Hindlimb muscle (tissue), 1 donor: ENCODE measurements around the gene HOXD12. TPM values are rescaled to one million over a fixed set of nuclear protein-coding genes. Genes with fewer than 3 reads are reported as not detected.

ENCODE experiments used
- DNase-seq: peaks from one replicate; pipeline ENCODE4 v3.0.0-alpha.2; 2013
- polyA plus RNA-seq: library from polyadenylated mRNA; unstranded; fragments of 120-200 nt; gene quantifications from one replicate; pipeline ENCODE4 v1.2.1, GENCODE V29; 2013; ENCODE audit not compliant: insufficient read length

The HOXD12 gene
- polyA plus RNA-seq, 1 donor = not detected

- DNase-seq = no peak
These were observed 21.8 kb downstream of the HOXD12 start for GRCh38 chr2:176121190-176122051.

DNA sequence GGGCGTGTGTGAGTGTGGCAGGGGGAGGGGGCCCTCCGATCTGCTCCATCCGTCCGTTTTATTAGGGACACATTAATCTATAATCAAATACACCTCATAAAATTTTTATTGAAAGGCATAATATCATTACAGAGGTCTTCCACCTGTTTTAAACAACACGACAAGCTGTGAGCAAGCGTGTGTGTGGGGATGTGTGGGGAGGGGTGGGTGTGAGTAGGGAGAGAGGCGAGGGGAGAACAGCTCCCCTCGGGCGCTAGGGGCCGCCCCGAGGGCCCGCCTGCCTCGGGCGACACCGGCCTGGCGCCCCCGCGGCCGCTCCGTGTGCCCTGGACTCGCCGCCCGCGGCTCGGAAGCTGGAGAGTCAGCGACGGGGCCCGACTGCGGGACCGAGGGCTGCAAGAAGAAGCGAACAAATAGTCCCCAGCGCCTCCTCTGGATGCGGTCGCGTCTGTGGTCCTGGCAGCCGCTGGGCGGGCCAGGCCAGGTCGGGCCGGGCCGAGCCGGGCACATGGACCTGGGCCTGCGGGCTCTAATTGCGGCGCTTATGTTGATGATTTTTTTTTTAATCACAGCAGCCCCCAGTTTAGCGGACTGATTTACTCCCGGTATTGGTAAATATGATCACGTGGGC lies 22.6 kb downstream of the HOXD12 start:
- peak; percentile 83 for DNase-seq

- DNase-seq = peak; percentile 50
These were observed 23.3 kb downstream of the HOXD12 start, which contains the start of gene HOXD9 for GRCh38 chr2:176122683-176123410. Gene HOXD9 (plus strand): TSS chr2:176122719. CDS start chr2:176122769, 50 bp downstream.

- no peak for DNase-seq
These were observed 24.0 kb downstream of the HOXD12 start for GRCh38 chr2:176123411-176124109.

DNA sequence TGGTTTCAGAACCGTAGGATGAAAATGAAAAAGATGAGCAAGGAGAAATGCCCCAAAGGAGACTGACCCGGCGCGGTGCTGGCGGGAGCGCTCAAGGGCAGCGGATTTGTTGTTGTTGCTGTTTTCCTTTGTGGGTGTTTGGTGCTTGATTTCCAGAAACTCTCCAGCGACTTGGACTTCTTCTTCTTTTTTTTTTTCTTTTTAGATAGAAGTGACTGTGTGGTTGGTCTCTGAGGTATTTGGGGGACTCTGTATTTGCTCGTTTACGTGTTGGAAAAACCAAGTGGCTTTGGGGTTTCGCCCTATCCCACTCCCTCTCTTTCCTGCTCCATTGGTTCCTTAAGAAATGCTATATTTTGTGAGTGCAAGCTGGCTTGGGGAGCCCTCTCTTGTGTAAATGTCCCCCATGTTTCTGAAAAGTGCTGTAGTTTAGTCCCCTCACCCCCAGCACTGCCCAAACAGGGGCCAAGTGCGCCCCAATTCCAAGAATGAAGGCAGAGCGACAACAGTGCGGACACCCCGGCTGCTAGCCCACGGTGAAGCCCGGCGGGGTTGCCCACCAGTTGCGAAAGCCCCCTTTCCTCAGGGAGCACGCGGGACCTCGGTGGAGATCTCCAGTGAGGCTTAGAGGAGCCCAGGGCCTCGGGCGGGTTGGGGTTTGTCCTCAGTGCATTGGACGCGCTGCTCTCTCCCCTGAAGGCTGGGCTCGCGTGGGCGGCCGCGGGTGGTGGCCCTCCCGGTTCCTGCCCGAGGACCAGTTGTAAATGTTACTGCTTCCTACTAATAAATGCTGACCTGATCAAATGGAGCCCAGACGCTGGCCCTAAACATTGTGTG lies 24.7 kb downstream of the HOXD12 start:
- DNase-seq = no peak

GRCh38 chr2:176124947-176125771 lies 25.6 kb downstream of the HOXD12 start:
- DNase-seq = no peak

GRCh38 chr2:176125772-176126054 lies 26.1 kb downstream of the HOXD12 start:
- no peak for DNase-seq

DNA sequence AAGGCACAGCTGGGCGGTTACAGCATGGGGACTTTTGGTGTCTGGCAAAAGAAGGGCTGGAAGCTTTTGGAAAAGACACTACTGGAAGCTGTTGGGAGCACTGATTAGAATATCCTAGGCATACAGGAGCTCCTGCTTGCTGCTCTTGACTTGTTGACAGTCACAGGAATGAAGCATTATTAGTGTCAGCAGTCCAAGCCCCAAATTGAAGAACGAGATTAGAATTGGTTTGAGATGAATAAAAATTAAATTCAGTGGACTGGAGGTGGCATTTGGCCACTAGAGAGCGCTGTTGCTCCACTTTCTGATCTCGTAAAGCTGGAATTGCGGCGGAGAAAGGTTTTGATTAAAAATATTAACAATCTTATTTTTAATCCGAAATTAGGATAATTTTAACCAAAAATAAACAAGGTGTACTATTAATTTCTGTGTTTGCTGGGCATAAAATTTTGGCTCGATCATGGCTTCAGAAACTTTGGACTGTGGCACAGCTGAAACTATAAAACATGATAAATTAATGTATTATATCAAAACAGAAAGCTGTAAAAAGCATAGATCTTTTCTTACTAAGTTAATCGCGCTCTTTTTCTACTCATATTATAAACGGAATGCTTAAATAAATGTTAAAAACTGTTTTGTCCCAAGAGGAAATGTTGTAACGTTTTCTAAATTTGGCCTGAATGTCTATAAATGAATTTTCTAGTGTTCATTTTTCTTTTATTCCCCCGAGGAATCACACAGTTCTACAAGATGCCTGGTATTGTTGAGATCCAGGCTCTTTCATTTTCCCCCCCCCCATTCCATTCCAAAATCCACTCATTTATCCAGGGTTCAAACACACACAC lies 27.6 kb downstream of the HOXD12 start:
- DNase-seq = peak; percentile 81

DNA sequence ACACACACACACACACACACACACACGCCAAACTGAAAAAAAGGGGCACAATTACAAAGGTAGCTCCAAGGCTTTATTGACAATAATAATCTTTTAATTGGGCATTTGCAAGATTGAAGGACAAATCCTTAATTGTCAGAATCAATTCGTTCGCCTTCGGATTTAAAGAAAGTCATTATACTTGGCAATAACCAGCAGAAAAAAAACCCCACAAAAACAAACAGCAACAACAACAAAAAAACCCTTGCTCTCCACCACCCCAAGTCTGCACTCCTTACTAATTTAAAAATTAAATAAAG lies 28.1 kb downstream of the HOXD12 start:
- DNase-seq = no peak

- DNase-seq = peak; percentile 77
These were observed 28.8 kb downstream of the HOXD12 start for GRCh38 chr2:176128172-176128981.

DNA sequence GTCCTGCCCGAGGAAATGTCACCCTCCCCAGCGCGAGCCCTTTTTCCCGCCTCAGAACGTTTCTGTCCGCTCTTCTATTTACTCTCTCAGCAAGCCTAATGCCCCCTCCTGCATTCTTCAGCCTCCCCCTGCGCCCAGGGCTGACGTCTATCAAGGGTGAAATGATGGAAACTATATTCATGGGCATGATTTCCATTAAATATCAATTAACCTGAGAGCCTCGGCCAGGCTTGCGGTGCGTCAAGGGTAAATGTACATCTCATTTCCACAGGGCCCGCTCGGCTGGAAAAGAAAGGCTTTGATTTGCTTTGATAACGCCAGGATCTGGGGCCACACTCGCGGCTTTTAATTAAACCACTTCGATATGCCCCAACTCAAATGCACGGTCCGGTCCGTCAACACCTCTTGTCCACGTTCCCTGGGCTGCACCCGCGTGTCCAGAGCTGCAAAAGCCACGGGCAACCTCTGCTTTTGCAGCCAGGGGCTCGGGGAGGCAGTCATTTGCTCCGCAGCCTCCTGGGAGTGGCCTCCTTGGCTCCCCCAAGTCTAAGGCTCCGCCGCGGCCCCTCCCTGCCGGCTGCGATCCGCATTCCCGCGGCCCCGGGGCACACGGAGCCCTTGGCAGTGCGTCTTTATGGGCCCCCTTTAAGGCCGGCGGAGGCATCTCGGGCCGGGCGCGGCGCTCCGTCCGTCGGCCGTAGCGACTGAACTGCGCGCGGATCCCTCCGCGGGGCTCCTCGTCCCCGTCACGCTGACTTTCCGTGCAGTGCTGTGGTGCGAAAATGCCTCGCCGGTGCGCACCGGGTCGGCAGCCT lies 29.6 kb downstream of the HOXD12 start, which contains the start of gene HOXD8:
Gene HOXD8, plus strand, starts transcription at position 724 of the 815 bp plus-strand sequence. CDS start 662 bp downstream, outside the sequence.
- peak; percentile 89 for DNase-seq

DNA sequence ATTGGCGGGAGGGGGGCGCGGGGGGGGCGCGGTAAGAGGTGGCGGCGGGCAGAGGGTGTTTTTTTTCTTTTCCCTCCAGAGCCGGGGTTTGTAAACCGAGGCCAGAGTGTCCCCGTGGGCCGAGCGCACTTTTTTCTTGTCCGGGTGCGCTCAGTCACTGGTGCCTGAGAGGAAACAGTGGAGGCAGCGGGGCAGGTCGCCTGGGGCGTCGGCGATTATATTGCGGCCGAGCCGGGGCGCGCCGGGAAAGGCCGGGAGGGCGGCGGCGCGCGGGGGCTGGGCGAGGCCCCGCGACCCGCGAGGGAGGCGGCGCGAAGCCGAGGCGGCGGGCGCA lies 30.2 kb downstream of the HOXD12 start:
- DNase-seq = peak; percentile 56

GRCh38 chr2:176130147-176130956 lies 30.8 kb downstream of the HOXD12 start:
- peak; percentile 68 for DNase-seq

DNA sequence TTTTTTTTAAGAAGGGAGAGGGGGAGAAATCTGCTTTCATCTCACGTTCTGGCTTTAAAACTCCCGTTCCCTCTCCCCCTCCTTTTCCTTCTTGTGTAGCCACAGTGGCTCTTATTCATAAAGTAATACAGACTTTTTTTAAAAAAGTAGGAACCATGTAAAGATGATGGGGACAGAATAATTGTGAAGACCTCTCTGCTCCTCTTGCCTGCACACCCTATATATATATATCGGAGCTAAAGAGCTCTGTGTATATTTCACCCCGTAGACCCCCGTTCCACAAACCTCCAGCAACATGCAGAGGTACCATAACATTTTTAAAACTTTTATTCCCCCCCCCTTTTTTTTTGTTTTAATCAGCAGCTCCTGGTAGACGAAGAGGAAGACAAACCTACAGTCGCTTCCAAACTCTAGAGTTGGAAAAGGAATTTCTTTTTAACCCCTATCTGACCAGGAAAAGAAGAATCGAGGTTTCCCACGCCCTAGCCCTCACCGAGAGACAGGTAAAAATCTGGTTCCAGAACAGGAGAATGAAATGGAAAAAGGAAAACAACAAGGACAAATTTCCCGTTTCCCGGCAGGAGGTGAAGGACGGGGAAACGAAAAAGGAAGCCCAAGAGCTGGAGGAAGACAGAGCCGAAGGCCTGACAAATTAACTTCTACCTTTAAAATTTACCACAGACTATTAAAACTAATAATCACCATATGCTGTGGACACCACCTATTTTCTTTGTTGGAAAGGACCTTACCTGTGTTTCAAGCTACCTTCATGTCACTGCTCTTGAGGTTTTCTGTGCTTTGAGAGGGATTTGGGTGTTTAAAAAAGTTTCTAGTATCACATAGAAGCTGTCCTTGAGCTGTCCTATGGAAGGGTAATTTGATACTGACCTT lies 31.6 kb downstream of the HOXD12 start:
- DNase-seq = no peak

- no peak for DNase-seq
These were observed 32.2 kb downstream of the HOXD12 start for GRCh38 chr2:176131848-176132158.
